Coronary artery (tissue), 2 donors: ENCODE measurements around the gene ANKRD45.

Experiments
- DNase-seq: peaks from one replicate; pipeline ENCODE4 v3.0.0-alpha.2; 2017; ENCODE audit warnings: low spot score
- H3K27ac ChIP-seq, 2 donors: fragments of 200-600 bp; sonication (generic); one replicate each; pipeline ENCODE4 v1.5.1; 2016 to 2019
- H3K4me3 ChIP-seq: fragments of 200-600 bp; sonication (generic); 2 replicates; pipeline ENCODE4 v1.5.1; 2016; ENCODE audit warnings: mild to moderate bottlenecking, moderate library complexity
- TF ChIP-seq, protein P1 (sequence below): fragments of 200-600 bp; sonication (generic); IDR thresholded peaks from one replicate; pipeline ENCODE4 v1.5.1; 2019; ENCODE audit warnings: antibody characterized with exemption

The ANKRD45 gene, protein sequence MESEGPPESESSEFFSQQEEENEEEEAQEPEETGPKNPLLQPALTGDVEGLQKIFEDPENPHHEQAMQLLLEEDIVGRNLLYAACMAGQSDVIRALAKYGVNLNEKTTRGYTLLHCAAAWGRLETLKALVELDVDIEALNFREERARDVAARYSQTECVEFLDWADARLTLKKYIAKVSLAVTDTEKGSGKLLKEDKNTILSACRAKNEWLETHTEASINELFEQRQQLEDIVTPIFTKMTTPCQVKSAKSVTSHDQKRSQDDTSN

DNA sequence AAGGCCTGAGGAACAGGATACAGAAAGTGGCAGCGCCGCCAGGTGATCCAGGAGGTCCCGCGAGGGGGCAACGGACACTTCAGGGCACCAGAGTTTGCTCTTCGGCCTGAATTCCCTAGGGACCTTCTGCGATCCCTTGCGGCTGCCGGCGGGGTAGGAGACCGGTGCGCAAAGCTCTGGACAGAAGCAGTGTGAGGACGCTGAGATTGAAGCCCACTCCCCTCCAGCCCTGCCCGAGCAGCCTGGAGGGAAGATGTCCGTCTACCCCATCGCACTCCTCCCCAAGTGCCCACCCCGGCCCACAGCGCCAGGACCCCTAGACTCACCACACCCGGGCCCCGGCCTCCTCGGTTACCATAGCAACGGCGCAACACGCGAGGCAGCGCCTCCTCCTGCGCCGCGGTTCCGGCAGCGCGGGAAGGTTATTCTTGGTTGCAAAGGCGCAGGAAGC is at the start of gene ANKRD45:
TSS of gene ANKRD45 (minus strand) at position 361 of the 451 bp plus-strand sequence. CDS start 10,433 bp downstream, outside the sequence.
- DNase-seq, result no peak
- TF ChIP-seq, protein P1, sequence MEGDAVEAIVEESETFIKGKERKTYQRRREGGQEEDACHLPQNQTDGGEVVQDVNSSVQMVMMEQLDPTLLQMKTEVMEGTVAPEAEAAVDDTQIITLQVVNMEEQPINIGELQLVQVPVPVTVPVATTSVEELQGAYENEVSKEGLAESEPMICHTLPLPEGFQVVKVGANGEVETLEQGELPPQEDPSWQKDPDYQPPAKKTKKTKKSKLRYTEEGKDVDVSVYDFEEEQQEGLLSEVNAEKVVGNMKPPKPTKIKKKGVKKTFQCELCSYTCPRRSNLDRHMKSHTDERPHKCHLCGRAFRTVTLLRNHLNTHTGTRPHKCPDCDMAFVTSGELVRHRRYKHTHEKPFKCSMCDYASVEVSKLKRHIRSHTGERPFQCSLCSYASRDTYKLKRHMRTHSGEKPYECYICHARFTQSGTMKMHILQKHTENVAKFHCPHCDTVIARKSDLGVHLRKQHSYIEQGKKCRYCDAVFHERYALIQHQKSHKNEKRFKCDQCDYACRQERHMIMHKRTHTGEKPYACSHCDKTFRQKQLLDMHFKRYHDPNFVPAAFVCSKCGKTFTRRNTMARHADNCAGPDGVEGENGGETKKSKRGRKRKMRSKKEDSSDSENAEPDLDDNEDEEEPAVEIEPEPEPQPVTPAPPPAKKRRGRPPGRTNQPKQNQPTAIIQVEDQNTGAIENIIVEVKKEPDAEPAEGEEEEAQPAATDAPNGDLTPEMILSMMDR, result no peak
- Histone ChIP-seq H3K27ac (no peak within 1 kb of the TSS), H3K4me3 (peak within 1 kb of the TSS; percentile 68)

GRCh38 chr1:173717238-173717637 is 47.6 kb upstream of the ANKRD45 start:
- DNase-seq, result no peak
- H3K4me3 ChIP-seq, result no peak overlapping the region
- H3K27ac ChIP-seq, result no peak overlapping the region
- TF ChIP-seq, protein P1, result no peak

DNA sequence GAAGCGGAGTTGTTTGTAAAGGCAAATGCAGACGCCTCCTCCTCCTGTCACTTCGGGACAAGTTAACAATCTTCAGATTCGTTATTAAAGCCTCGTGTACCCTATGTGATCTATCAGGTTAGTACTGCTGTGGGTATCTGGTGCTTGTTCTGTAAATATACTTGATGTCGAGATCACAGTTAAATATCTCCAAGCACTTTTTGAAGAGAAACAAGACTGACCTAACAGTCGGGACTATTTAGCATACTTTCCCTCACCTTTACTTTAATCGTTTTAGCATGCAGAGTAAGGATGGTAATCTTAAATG is 45.8 kb upstream of the ANKRD45 start:
- peak overlapping the region; percentile 90 to 95 for H3K27ac ChIP-seq
- H3K4me3 ChIP-seq, result peak overlapping the region; percentile 94
- DNase-seq, result no peak
- TF ChIP-seq, protein P1, result no peak

- H3K4me3 ChIP-seq, result peak within 1 kb of the TSS; percentile 94
- H3K27ac ChIP-seq, result peak within 1 kb of the TSS; percentile 90 to 95
- TF ChIP-seq, protein P1, result no peak
- peak; percentile 86 for DNase-seq
Measured at GRCh38 chr1:173714759-173715537, 45.3 kb upstream of the ANKRD45 start, which contains the start of gene KLHL20. Gene KLHL20 (plus strand): TSS chr1:173714981. CDS start chr1:173716044, 1,063 bp downstream.

GRCh38 chr1:173714441-173714758 is 44.7 kb upstream of the ANKRD45 start:
- Histone ChIP-seq H3K27ac (peak overlapping the region; percentile 90 to 95), H3K4me3 (peak overlapping the region; percentile 94)
- TF ChIP-seq, protein P1, result no peak
- no peak for DNase-seq

DNA sequence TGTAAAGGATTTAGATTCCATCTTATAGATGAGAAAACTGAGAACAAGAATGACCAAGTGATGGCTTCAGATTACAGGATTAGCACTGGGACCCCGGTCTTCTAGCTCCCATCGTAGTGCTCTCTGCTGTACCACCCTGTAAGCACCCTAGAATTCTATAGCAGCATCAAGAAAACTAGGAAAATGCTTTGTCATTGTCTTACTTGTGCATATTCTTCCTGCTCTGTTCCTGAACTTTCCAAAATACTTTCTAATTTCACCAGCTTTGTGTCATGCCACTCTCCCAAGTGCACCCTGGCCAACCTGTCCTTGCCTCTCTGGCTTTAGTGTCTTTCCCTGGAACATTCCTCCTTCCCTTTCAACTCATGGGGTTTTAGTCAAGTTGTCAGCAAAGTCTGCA is 39.1 kb upstream of the ANKRD45 start:
- Histone ChIP-seq H3K4me3 (no peak overlapping the region), H3K27ac (no peak overlapping the region)
- TF ChIP-seq, protein P1, result no peak
- no peak for DNase-seq

DNA sequence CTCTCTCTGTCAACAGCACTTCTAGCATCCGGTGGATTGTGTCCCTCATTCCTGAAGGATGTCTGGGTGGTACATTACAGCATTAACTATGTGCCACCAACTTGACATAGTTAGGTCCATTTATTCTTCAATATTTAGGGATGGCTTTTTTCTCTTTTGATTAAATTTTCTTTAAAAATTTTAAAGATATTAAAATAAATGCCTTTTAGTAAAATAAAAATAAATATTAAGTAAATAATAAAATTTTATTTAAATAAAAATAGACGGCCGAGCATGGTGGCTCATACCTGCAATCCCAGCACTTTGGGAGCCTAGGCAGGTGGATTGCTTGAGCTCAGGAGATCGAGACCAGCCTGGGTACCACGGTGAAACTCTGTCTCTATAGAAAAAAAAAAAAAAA is 35.5 kb upstream of the ANKRD45 start:
- TF ChIP-seq, protein P1, result no peak
- H3K27ac ChIP-seq, result no peak overlapping the region
- no peak overlapping the region for H3K4me3 ChIP-seq
- no peak for DNase-seq
